HG03039 (cell line): ENCODE data around the gene SP140L.
"Not testable (repeated sequence)": the region's sequence is repeated elsewhere in the genome, so short reads cannot be mapped to it uniquely, and the experiment has no call there.

Source experiments
- ATAC-seq: cut with Tn5 transposase; IDR thresholded peaks from one replicate; pipeline ENCODE4 v1.9.1; 2021; ENCODE audit warnings: mild to moderate bottlenecking, moderate library complexity; ENCODE audit not compliant: unreplicated experiment

SP140L gene

GRCh38 chr2:230362030-230362691, 35.2 kb downstream of the SP140L start:
- ATAC-seq: no peak

- no peak for ATAC-seq
Observed at GRCh38 chr2:230382108-230382507, 55.1 kb downstream of the SP140L start.

- ATAC-seq: no peak
Observed at GRCh38 chr2:230383453-230383852, 56.5 kb downstream of the SP140L start.

GRCh38 chr2:230384986-230385385, 58.0 kb downstream of the SP140L start:
- no peak for ATAC-seq

GRCh38 chr2:230394301-230394700, 67.3 kb downstream of the SP140L start:
- no peak for ATAC-seq

- ATAC-seq: not testable (repeated sequence)
Observed at GRCh38 chr2:230398698-230399097, 71.7 kb downstream of the SP140L start.

- no peak for ATAC-seq
Observed at GRCh38 chr2:230400041-230400440, 73.0 kb downstream of the SP140L start.

GRCh38 chr2:230400454-230400853, 73.5 kb downstream of the SP140L start:
- ATAC-seq: no peak

- ATAC-seq: not testable (repeated sequence)
Observed at GRCh38 chr2:230401026-230401425, 74.0 kb downstream of the SP140L start.

GRCh38 chr2:230403746-230404145, 76.8 kb downstream of the SP140L start:
- ATAC-seq: no peak

- no peak for ATAC-seq
Observed at GRCh38 chr2:230405824-230406223, 78.8 kb downstream of the SP140L start.

- no peak for ATAC-seq
Observed at GRCh38 chr2:230408244-230408842, 81.3 kb downstream of the SP140L start.

- ATAC-seq: not testable (repeated sequence)
Observed at GRCh38 chr2:230409316-230409715, 82.3 kb downstream of the SP140L start.

GRCh38 chr2:230410263-230410662, 83.3 kb downstream of the SP140L start:
- no peak for ATAC-seq

- no peak for ATAC-seq
Observed at GRCh38 chr2:230410861-230411569, 84.0 kb downstream of the SP140L start.

- peak; percentile 44 for ATAC-seq
Observed at GRCh38 chr2:230411570-230412370, 84.8 kb downstream of the SP140L start.

- no peak for ATAC-seq
Observed at GRCh38 chr2:230412371-230412711, 85.3 kb downstream of the SP140L start.

GRCh38 chr2:230412846-230413245, 85.9 kb downstream of the SP140L start:
- ATAC-seq: no peak

- no peak for ATAC-seq
Observed at GRCh38 chr2:230413479-230413878, 86.5 kb downstream of the SP140L start.

- no peak for ATAC-seq
Observed at GRCh38 chr2:230414302-230414701, 87.3 kb downstream of the SP140L start.

GRCh38 chr2:230416061-230416721, 89.2 kb downstream of the SP140L start, which contains the start of gene SP100:
TSS of gene SP100 (plus strand) at chr2:230416201. CDS start at chr2:230416297, 96 bp downstream.
- peak; percentile 69 for ATAC-seq
